DND-41 (cell line): ENCODE results near the gene CD300H.
A peak's percentile ranks its signal among the peaks of the same experiment; 100 is the strongest.

Source experiments
- ATAC-seq: fragments of 200-7000 bp; cut with Tn5 transposase; 3 replicates; pipeline ENCODE4 v1.9.1; 2021; ENCODE audit warnings: low read depth; ENCODE audit not compliant: insufficient read depth
- DNase-seq: peaks from one replicate; pipeline ENCODE4 v3.0.0-alpha.2; 2020
- H2AFZ ChIP-seq: 2 replicates; pipeline ENCODE4 v1.6.0; 2012; ENCODE audit warnings: low read depth, low read length
- H3K27ac ChIP-seq: 2 replicates; pipeline ENCODE4 v1.5.1; 2012; ENCODE audit warnings: low read length, inconsistent platforms
- H3K27me3 ChIP-seq: fragments of 200-600 bp; sonication (generic); 2 replicates; pipeline ENCODE4 v1.6.0; 2012; ENCODE audit warnings: low read length, mild to moderate bottlenecking, inconsistent platforms; ENCODE audit not compliant: insufficient read depth, poor library complexity
- H3K36me3 ChIP-seq: 2 replicates; pipeline ENCODE4 v1.5.1; 2012; ENCODE audit warnings: low read length, inconsistent platforms; ENCODE audit not compliant: insufficient read depth
- H3K4me1 ChIP-seq: 2 replicates; pipeline ENCODE4 v1.5.1; 2012; ENCODE audit warnings: mild to moderate bottlenecking, low read length; ENCODE audit not compliant: insufficient read depth
- H3K4me2 ChIP-seq: 2 replicates; pipeline ENCODE4 v1.6.0; 2012; ENCODE audit warnings: mild to moderate bottlenecking, moderate library complexity, low read length, inconsistent platforms; ENCODE audit not compliant: insufficient read depth
- H3K4me3 ChIP-seq, 2 experiments: fragments of 200-600 bp in 1 of 2; shearing (Covaris generic) in 1 of 2; 2 replicates each; pipeline ENCODE4 v1.5.1; 2012 to 2016; ENCODE audit warnings: inconsistent platforms in 2 of 2, low read length in 2 of 2, mild to moderate bottlenecking in 2 of 2, low read depth in 1 of 2, moderate library complexity in 1 of 2
- H3K79me2 ChIP-seq: 2 replicates; pipeline ENCODE4 v1.6.0; 2012; ENCODE audit warnings: low read length, inconsistent platforms; ENCODE audit not compliant: insufficient read depth
- H3K9ac ChIP-seq: 2 replicates; pipeline ENCODE4 v1.6.0; 2012; ENCODE audit warnings: low read depth, mild to moderate bottlenecking, inconsistent platforms, low read length, moderate library complexity
- H3K9me3 ChIP-seq: 2 replicates; pipeline ENCODE4 v1.5.1; 2012; ENCODE audit warnings: low read length, moderate library complexity, mild to moderate bottlenecking, inconsistent platforms; ENCODE audit not compliant: insufficient read depth, severe bottlenecking
- H4K20me1 ChIP-seq: 2 replicates; pipeline ENCODE4 v1.6.0; 2012; ENCODE audit warnings: low read length; ENCODE audit not compliant: insufficient read depth
- EZH2 ChIP-seq: IDR thresholded peaks from 3 replicates; pipeline ENCODE4 v1.6.1; 2012; ENCODE audit warnings: borderline replicate concordance, low read depth, mild to moderate bottlenecking, moderate library complexity, low read length, inconsistent platforms; ENCODE audit not compliant: severe bottlenecking
- TF ChIP-seq, protein P1 (sequence below): IDR thresholded peaks from 2 replicates; pipeline ENCODE4 v1.5.1; 2012; ENCODE audit warnings: borderline replicate concordance, low read length, moderate library complexity, mild to moderate bottlenecking; ENCODE audit not compliant: poor library complexity, severe bottlenecking; ENCODE audit errors: extremely low read depth

The CD300H gene

GRCh38 chr17:74539281-74539820 is 28.0 kb downstream of the CD300H start:
- no peaks in the 10 kb centered on the region for H3K9me3 ChIP-seq
- no peak overlapping the region for H3K9ac ChIP-seq
- no peak overlapping the region for H3K4me2 ChIP-seq
- no peak for TF ChIP-seq EZH2
- TF ChIP-seq, protein P1, sequence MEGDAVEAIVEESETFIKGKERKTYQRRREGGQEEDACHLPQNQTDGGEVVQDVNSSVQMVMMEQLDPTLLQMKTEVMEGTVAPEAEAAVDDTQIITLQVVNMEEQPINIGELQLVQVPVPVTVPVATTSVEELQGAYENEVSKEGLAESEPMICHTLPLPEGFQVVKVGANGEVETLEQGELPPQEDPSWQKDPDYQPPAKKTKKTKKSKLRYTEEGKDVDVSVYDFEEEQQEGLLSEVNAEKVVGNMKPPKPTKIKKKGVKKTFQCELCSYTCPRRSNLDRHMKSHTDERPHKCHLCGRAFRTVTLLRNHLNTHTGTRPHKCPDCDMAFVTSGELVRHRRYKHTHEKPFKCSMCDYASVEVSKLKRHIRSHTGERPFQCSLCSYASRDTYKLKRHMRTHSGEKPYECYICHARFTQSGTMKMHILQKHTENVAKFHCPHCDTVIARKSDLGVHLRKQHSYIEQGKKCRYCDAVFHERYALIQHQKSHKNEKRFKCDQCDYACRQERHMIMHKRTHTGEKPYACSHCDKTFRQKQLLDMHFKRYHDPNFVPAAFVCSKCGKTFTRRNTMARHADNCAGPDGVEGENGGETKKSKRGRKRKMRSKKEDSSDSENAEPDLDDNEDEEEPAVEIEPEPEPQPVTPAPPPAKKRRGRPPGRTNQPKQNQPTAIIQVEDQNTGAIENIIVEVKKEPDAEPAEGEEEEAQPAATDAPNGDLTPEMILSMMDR, result no peak
- ATAC-seq, result no peak
- no peak overlapping the region for H3K27ac ChIP-seq
- no peaks in the 10 kb centered on the region for H3K36me3 ChIP-seq
- no peak for DNase-seq
- no peak overlapping the region for H2AFZ ChIP-seq
- no peaks in the 10 kb centered on the region for H3K4me1 ChIP-seq
- no peak overlapping the region for H3K4me3 ChIP-seq
- H4K20me1 ChIP-seq, result 0 out of 2 replicates have a peak, but pooled peaks cover 4% of the 10 kb centered on the region
- H3K79me2 ChIP-seq, result no peaks in the 10 kb centered on the region
- H3K27me3 ChIP-seq, result peaks cover 15% of the 10 kb centered on the region

GRCh38 chr17:74536890-74537289 is 30.4 kb downstream of the CD300H start:
- H3K9ac ChIP-seq, result no peak overlapping the region

DNA sequence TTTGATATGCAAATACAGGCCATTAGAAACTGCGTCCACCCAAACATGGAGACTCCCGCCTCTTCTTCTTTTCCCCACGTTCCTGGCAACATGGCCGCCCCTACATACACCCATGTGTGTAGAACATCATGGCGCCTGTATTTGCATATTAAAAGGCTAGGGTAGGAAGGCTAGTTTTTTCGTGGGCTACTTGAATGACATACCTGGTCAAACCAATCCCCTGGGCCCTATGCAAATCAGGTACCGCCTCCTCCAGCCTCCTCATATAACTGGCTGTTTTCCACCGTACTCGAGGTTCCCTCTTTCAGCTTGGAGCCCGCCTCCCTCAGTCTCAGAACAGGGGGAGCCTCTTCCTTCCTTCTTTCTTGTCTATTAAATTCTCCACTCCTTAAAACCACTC is 35.2 kb downstream of the CD300H start:
- ATAC-seq (no peak), DNase-seq (peak; percentile 3)
- Histone ChIP-seq H2AFZ (no peak overlapping the region), H3K4me2 (no peak overlapping the region), H3K9ac (no peak overlapping the region), H3K79me2 (no peaks in the 10 kb centered on the region), H3K4me3 (no peak overlapping the region), H3K36me3 (no peaks in the 10 kb centered on the region), H3K27ac (no peak overlapping the region), H3K9me3 (no peaks in the 10 kb centered on the region), H3K27me3 (peaks cover 5% of the 10 kb centered on the region), H3K4me1 (no peaks in the 10 kb centered on the region), H4K20me1 (no peaks in the 10 kb centered on the region)
- TF ChIP-seq, protein P1, result no peak
- no peak for TF ChIP-seq EZH2

More at GRCh38 chr17:74536890-74537289, 30.4 kb downstream of the CD300H start:
- Histone ChIP-seq H3K36me3 (no peaks in the 10 kb centered on the region), H3K4me3 (no peak overlapping the region), H3K4me1 (no peaks in the 10 kb centered on the region), H3K4me2 (no peak overlapping the region), H3K27me3 (peaks cover 15% of the 10 kb centered on the region), H2AFZ (no peak overlapping the region), H3K27ac (no peak overlapping the region), H3K9me3 (no peaks in the 10 kb centered on the region), H4K20me1 (0 out of 2 replicates have a peak, but pooled peaks cover 4% of the 10 kb centered on the region), H3K79me2 (no peaks in the 10 kb centered on the region)
- ATAC-seq (no peak), DNase-seq (no peak)
- no peak for TF ChIP-seq EZH2
- TF ChIP-seq, protein P1, result no peak
